K562 (cell line): ENCODE data around the gene EMC1. TPM values are rescaled to one million over a fixed set of nuclear protein-coding genes. Genes with fewer than 3 reads are reported as not detected.

Experiments
- ATAC-seq: fragments of 200-7000 bp; cut with Tn5 transposase; 3 replicates; pipeline ENCODE4 v1.9.1; 2020; ENCODE audit warnings: moderate library complexity
- BruUV-seq: library from RNA; stranded (reverse); fragments of 400-500 nt; replicated peaks from 2 replicates; lab custom pipeline; 2021; lab: Mats Ljungman, UMichigan
- CTCF ChIA-PET: fragments of 300-600 bp; formaldehyde crosslinking; extraction: SDS; loops from one replicate; lab custom pipeline; 2021; ENCODE audit warnings: low intra/inter-chr PET ratio; lab: Yijun Ruan, JAX
- POLR2A ChIA-PET: fragments of 300-600, 350-650 bp; sonication (Branson Sonifier 250); formaldehyde crosslinking; extraction: SDS; loops from one replicate; lab custom pipeline; 2021; ENCODE audit warnings: antibody characterized with exemption, inconsistent platforms; lab: Yijun Ruan, JAX
- DNase-seq, 4 experiments: peaks; one replicate each; pipeline versions ENCODE4 v3.0.0 to v3.0.0-alpha.2; 2011 to 2018; ENCODE audit warnings: low spot score in 3 of 4, mixed read lengths in 3 of 4; ENCODE audit errors: extremely low read depth in 1 of 4
- FAIRE-seq: peaks from 2 replicates; lab custom pipeline; 2011; peaks lifted over from hg19 to GRCh38; lab: Jason Lieb, UNC
- H2AFZ ChIP-seq: 2 replicates; pipeline ENCODE4 v1.6.0; 2011; ENCODE audit warnings: low read depth, low read length, control low read depth, inconsistent platforms
- H3K27ac ChIP-seq: fragments of 200-600 bp; 3 replicates; pipeline ENCODE4 v1.8.0; 2011; ENCODE audit warnings: low read depth, mild to moderate bottlenecking, control low read depth, inconsistent platforms, low read length, moderate library complexity, mixed read lengths; ENCODE audit errors: extremely low read depth
- H3K27me3 ChIP-seq, 2 experiments: fragments of 300-600 bp in 1 of 2; 2 replicates in 1 of 2; 3 replicates in 1 of 2; pipeline versions ENCODE4 v1.6.0 to v1.8.0; 2011; ENCODE audit warnings: inconsistent platforms in 2 of 2, low read length in 2 of 2, mild to moderate bottlenecking in 1 of 2, mixed read lengths in 1 of 2, moderate library complexity in 1 of 2; ENCODE audit not compliant: control insufficient read depth in 2 of 2, insufficient read depth in 2 of 2
- H3K36me3 ChIP-seq: fragments of 300-600 bp; 3 replicates; pipeline ENCODE4 v1.8.0; 2011; ENCODE audit warnings: mild to moderate bottlenecking, low read length, inconsistent platforms; ENCODE audit not compliant: control insufficient read depth, insufficient read depth
- H3K4me1 ChIP-seq, 2 experiments: fragments of 200-600 bp in 1 of 2; replicated peaks in 1 of 2; 2 replicates in 1 of 2; 3 replicates in 1 of 2; pipeline versions ENCODE4 v1.5.1 to v1.8.0; 2011; ENCODE audit warnings: inconsistent platforms in 2 of 2, low read length in 2 of 2, mild to moderate bottlenecking in 1 of 2, mixed read lengths in 1 of 2, moderate library complexity in 1 of 2; ENCODE audit not compliant: control insufficient read depth in 2 of 2, insufficient read depth in 2 of 2
- H3K4me2 ChIP-seq: 2 replicates; pipeline ENCODE4 v1.6.1; 2011; ENCODE audit warnings: low read length, control low read depth, inconsistent platforms, mixed read lengths; ENCODE audit not compliant: insufficient read depth
- H3K4me3 ChIP-seq: fragments of 200-600 bp; sonication (generic), shearing (Covaris generic); 2 replicates; pipeline ENCODE4 v1.5.1; 2016; ENCODE audit warnings: control low read depth, inconsistent platforms
- H3K79me2 ChIP-seq: fragments of 200-600 bp; 3 replicates; pipeline ENCODE4 v1.8.0; 2011; ENCODE audit warnings: low read length, inconsistent platforms; ENCODE audit not compliant: control insufficient read depth, insufficient read depth
- H3K9ac ChIP-seq, 2 experiments: 2 replicates each; pipeline versions ENCODE4 v1.6.0 to v1.6.1; 2011; ENCODE audit warnings: low read depth in 2 of 2, low read length in 2 of 2, control low read depth in 1 of 2, inconsistent platforms in 1 of 2, mild to moderate bottlenecking in 1 of 2, mixed read lengths in 1 of 2; ENCODE audit not compliant: insufficient read depth in 1 of 2
- H3K9me1 ChIP-seq: one replicate; pipeline ENCODE4 v1.6.0; 2011; ENCODE audit warnings: inconsistent platforms, mild to moderate bottlenecking, low read length, moderate library complexity; ENCODE audit not compliant: control insufficient read depth, insufficient read depth
- H3K9me3 ChIP-seq: replicated peaks from 2 replicates; pipeline ENCODE4 v1.5.1; 2011; ENCODE audit warnings: low read depth, low read length, inconsistent platforms; ENCODE audit not compliant: control insufficient read depth, insufficient read depth
- H4K20me1 ChIP-seq: replicated peaks from 2 replicates; pipeline ENCODE4 v1.6.1; 2011; ENCODE audit warnings: low read length, inconsistent platforms, mixed read lengths; ENCODE audit not compliant: control insufficient read depth, insufficient read depth
- C11orf30 ChIP-seq: fragments of 450-650 bp; IDR thresholded peaks from 2 replicates; pipeline ENCODE4 v1.6.1; 2016; ENCODE audit warnings: low read depth, mild to moderate bottlenecking
- CHD1 ChIP-seq: fragments of 200-600 bp; sonication (generic); IDR thresholded peaks from one replicate; pipeline ENCODE4 v1.6.1; 2012; ENCODE audit warnings: mild to moderate bottlenecking, moderate library complexity, low read length, inconsistent platforms
- DIDO1 ChIP-seq: fragments of 450-650 bp; IDR thresholded peaks from 2 replicates; pipeline ENCODE4 v1.6.1; 2016; ENCODE audit warnings: low read depth, missing biosample characterization, missing genetic modification characterization
- DLX4 ChIP-seq: fragments of 250-450 bp; sonication (Bioruptor Pico); IDR thresholded peaks from 2 replicates; pipeline ENCODE4 v1.6.1; 2021; ENCODE audit warnings: mild to moderate bottlenecking
- DPF2 ChIP-seq: fragments of 450-650 bp; IDR thresholded peaks from 2 replicates; pipeline ENCODE4 v1.6.1; 2016
- ETS2 ChIP-seq: IDR thresholded peaks from 2 replicates; pipeline ENCODE4 v1.6.1; 2016; ENCODE audit warnings: borderline replicate concordance, missing genetic modification characterization, mild to moderate bottlenecking, moderate library complexity, missing compliant biosample characterization; ENCODE audit not compliant: poor library complexity, severe bottlenecking
- ETV5 ChIP-seq: sonication (generic); formaldehyde crosslinking; IDR thresholded peaks from 2 replicates; pipeline ENCODE4 v1.4.0; 2020; ENCODE audit warnings: low read depth, mild to moderate bottlenecking, missing genetic modification reagents
- GABPB2 ChIP-seq: fragments of 250-450 bp; sonication (Bioruptor Pico); conservative IDR thresholded peaks from 2 replicates; pipeline ENCODE4 v1.5.1; 2021; ENCODE audit warnings: mild to moderate bottlenecking
- HDAC2 ChIP-seq: fragments of 450-650 bp; IDR thresholded peaks from 2 replicates; pipeline ENCODE4 v1.6.1; 2016; ENCODE audit warnings: mild to moderate bottlenecking
- HSF4 ChIP-seq: fragments of 250-450 bp; sonication (Bioruptor Pico); IDR thresholded peaks from 2 replicates; pipeline ENCODE4 v2.1.2; 2022; ENCODE audit warnings: mild to moderate bottlenecking, moderate library complexity, borderline replicate concordance
- LEF1 ChIP-seq: fragments of 450-650 bp; IDR thresholded peaks from 2 replicates; pipeline ENCODE4 v1.6.1; 2016; ENCODE audit warnings: mild to moderate bottlenecking
- MAFF ChIP-seq: IDR thresholded peaks from 2 replicates; pipeline ENCODE4 v1.6.1; 2012; ENCODE audit warnings: low read length, improper control_type of control experiment
- MED1 ChIP-seq: sonication (generic); formaldehyde crosslinking; IDR thresholded peaks from 2 replicates; pipeline ENCODE4 v1.8.1; 2023; ENCODE audit warnings: missing genetic modification reagents, borderline replicate concordance
- MTA3 ChIP-seq: fragments of 450-650 bp; formaldehyde crosslinking; IDR thresholded peaks from 2 replicates; pipeline ENCODE4 v1.6.1; 2017; ENCODE audit warnings: mild to moderate bottlenecking, borderline replicate concordance
- NCOA4 ChIP-seq: fragments of 450-650 bp; IDR thresholded peaks from 2 replicates; pipeline ENCODE4 v1.6.1; 2018; ENCODE audit warnings: mild to moderate bottlenecking; ENCODE audit not compliant: partially characterized antibody
- NFATC3 ChIP-seq: fragments of 450-650 bp; IDR thresholded peaks from 2 replicates; pipeline ENCODE4 v1.6.1; 2017; ENCODE audit warnings: mild to moderate bottlenecking
- NFRKB ChIP-seq: fragments of 450-650 bp; IDR thresholded peaks from 2 replicates; pipeline ENCODE4 v1.6.1; 2016; ENCODE audit warnings: low read depth
- POLR2A ChIP-seq: fragments of 450-650 bp; conservative IDR thresholded peaks from 2 replicates; pipeline ENCODE4 v1.6.1; 2016
- POLR3G ChIP-seq: IDR thresholded peaks from 2 replicates; pipeline ENCODE4 v1.6.1; 2011; ENCODE audit not compliant: insufficient read length, insufficient replicate concordance; ENCODE audit errors: extremely low read depth
- SMARCA4 ChIP-seq: fragments of 450-650 bp; IDR thresholded peaks from 2 replicates; pipeline ENCODE4 v1.6.1; 2016
- SREBF2 ChIP-seq: sonication (generic); formaldehyde crosslinking; IDR thresholded peaks from 2 replicates; pipeline ENCODE4 v1.4.0; 2020; ENCODE audit warnings: mild to moderate bottlenecking, missing genetic modification reagents
- SUPT5H ChIP-seq: fragments of 450-650 bp; IDR thresholded peaks from 2 replicates; pipeline ENCODE4 v1.6.1; 2016
- YY1 ChIP-seq, 3 experiments: IDR thresholded peaks; 2 replicates each; pipeline ENCODE4 v1.6.1; 2011; ENCODE audit warnings: low read length in 2 of 3, mild to moderate bottlenecking in 2 of 3, moderate library complexity in 2 of 3, borderline replicate concordance in 1 of 3, control low read depth in 1 of 3, low read depth in 1 of 3; ENCODE audit not compliant: insufficient read depth in 3 of 3, insufficient replicate concordance in 2 of 3, control insufficient read depth in 1 of 3, insufficient read length in 1 of 3; ENCODE audit errors: extremely low read depth in 1 of 3
- ZNF263 ChIP-seq: sonication (generic); formaldehyde crosslinking; IDR thresholded peaks from 2 replicates; pipeline ENCODE4 v1.8.0; 2022; ENCODE audit warnings: mild to moderate bottlenecking, missing genetic modification reagents, borderline replicate concordance
- ZNF316 ChIP-seq: fragments of 450-650 bp; IDR thresholded peaks from 2 replicates; pipeline ENCODE4 v1.6.1; 2016
- ZNF384 ChIP-seq: IDR thresholded peaks from 2 replicates; pipeline ENCODE4 v1.6.1; 2012; ENCODE audit warnings: low read depth, low read length, improper control_type of control experiment
- WGBS: fragments of 100-300 bp; shearing (Covaris generic); methylation state at CpG from one replicate; pipeline ENCODE4 v1.1.6; 2016; ENCODE audit warnings: low coverage, mixed read lengths; ENCODE audit not compliant: insufficient coverage; ENCODE audit errors: missing lambda C conversion rate; 5-methylcytosine and 5-hydroxymethylcytosine counted together
- in situ Hi-C: fragments of 300-500 bp; cut with MboI; formaldehyde crosslinking; loops from 4 replicates; pipeline ENCODE4 v1.15.0; 2018; ENCODE audit warnings: inconsistent platforms, mixed read lengths
- intact Hi-C: fragments of 100-400 bp; cut with micrococcal nuclease; formaldehyde crosslinking; loops from 2 replicates; pipeline ENCODE4 v1.14.2; 2022
- polyA plus RNA-seq, 8 experiments: library from polyadenylated mRNA; depleted of rRNA in 4 of 8; stranded (reverse) in 5 of 8; unstranded in 3 of 8; fragments of >200 nt; fragmentation: Nextera tagmentation in 2 of 8; fragmentation: Illumina TruSeq in 1 of 8; extraction: Ambion mirVana in 2 of 8; extraction: Trizol in 1 of 8; gene quantifications; 2 replicates each; pipeline versions ENCODE4 v1.2.1 to v1.2.3, GENCODE V29; 2011 to 2014; ENCODE audit warnings: inconsistent platforms in 1 of 8, missing spikeins in 1 of 8
- total RNA-seq, 7 experiments: library from RNA; depleted of rRNA in 6 of 7; stranded (reverse); fragments of >200 nt in 6 of 7; fragmentation: Illumina TruSeq in 2 of 7; extraction: Trizol in 2 of 7; gene quantifications; 2 replicates each; pipeline versions ENCODE4 v1.2.1 to v1.2.3, GENCODE V29; 2011 to 2021; ENCODE audit warnings: low replicate concordance in 1 of 7

The EMC1 gene
- total and polyA plus RNA-seq, 9 of the 15 experiments (the other 6 are each of a cell fraction or from before 2014, with no cell fraction given), result 17.8 to 88.2 (median 37.4) TPM

- Histone ChIP-seq H3K36me3 (peaks cover 65% of the 10 kb centered on the region), H2AFZ (no peak overlapping the region), H3K79me2 (peaks cover 100% of the 10 kb centered on the region), H3K4me2 (no peak overlapping the region), H3K4me1 (peaks cover 20 to 39% of the 10 kb centered on the region in 2 experiments), H3K9me1 (peaks cover 10% of the 10 kb centered on the region), H3K9ac (no peak overlapping the region), H3K9me3 (no peaks in the 10 kb centered on the region), H3K27me3 (no peaks in the 10 kb centered on the region), H3K27ac (0 out of 3 replicates have a peak overlapping the region, but pooled peaks have one; percentile 14), H4K20me1 (peaks cover 49% of the 10 kb centered on the region), H3K4me3 (no peak overlapping the region)
- ATAC-seq (no peak), FAIRE-seq (no peak), DNase-seq (no peak)
- ChIA-PET CTCF (no interaction called here), POLR2A (interaction anchor here (0.7 to 2.9 kb wide), 4 partner anchors 9 to 60 kb away, joined by 3 to 19 read pairs (median 10); no protein-coding TSS in a partner anchor)
- 76% methylated on average over 6 of the region's 6 CpGs for WGBS
- no TSS peak for BruUV-seq
- in situ Hi-C loops, result no loop called here
- intact Hi-C loops, result no loop called here
- TF ChIP-seq NFRKB, result no peak
- TF ChIP-seq YY1 (IDR thresholded peaks at IDR 0.05; ENCODE audit: borderline replicate concordance in 1 of 3, control insufficient read depth in 1 of 3, extremely low read depth in 1 of 3, insufficient read depth in 3 of 3, insufficient read length in 1 of 3, insufficient replicate concordance in 2 of 3, low read depth in 1 of 3, low read length in 2 of 3), result no peak
- TF ChIP-seq SMARCA4, result peak; percentile 35; the same call in 1 of the 2 replicates
- 0 out of 2 replicates have a peak, but pooled peaks have one; percentile 16 for TF ChIP-seq POLR2A
- TF ChIP-seq NCOA4, result no peak
- no peak for TF ChIP-seq ZNF384
- TF ChIP-seq C11orf30, result peak; percentile 70
- peak; percentile 85 for TF ChIP-seq ZNF316
- TF ChIP-seq DPF2, result peak; percentile 30; the same call in 1 of the 2 replicates
- TF ChIP-seq ETS2 (tag), result no peak
- peak; percentile 40; the same call in 1 of the 2 replicates for TF ChIP-seq MAFF
- TF ChIP-seq DIDO1 (tag), result no peak
- TF ChIP-seq CHD1, result no peak
- no peak for TF ChIP-seq SREBF2 (CRISPR knock-in tag)
- no peak for TF ChIP-seq LEF1
- TF ChIP-seq NFATC3, result no peak
- TF ChIP-seq HDAC2, result no peak
- TF ChIP-seq ZNF263 (CRISPR knock-in tag), result no peak
- no peak for TF ChIP-seq GABPB2 (CRISPR knock-in tag)
- no peak for TF ChIP-seq MED1 (CRISPR knock-in tag)
- TF ChIP-seq DLX4, result no peak
- TF ChIP-seq POLR3G, result no peak
- TF ChIP-seq HSF4, result no peak
- no peak for TF ChIP-seq ETV5 (CRISPR knock-in tag)
- TF ChIP-seq SUPT5H, result peak; percentile 23
- TF ChIP-seq MTA3, result no peak
These were observed 46.7 kb downstream of the EMC1 start for GRCh38 chr1:19204446-19205266.
